Measurements from ENCODE around the gene RSPO4. TPM values are rescaled to one million over a fixed set of nuclear protein-coding genes. Genes with fewer than 3 reads are reported as not detected.

The RSPO4 gene
- total and polyA plus RNA-seq, 2 of the 13 experiments (the other 11 are each of a cell fraction or from before 2014, with no cell fraction given): not detected

- TF ChIP-seq GLMP (CRISPR knock-in tag; IDR thresholded peaks at IDR 0.05; ENCODE audit: borderline replicate concordance): no peak
- TF ChIP-seq ZNF275 (CRISPR knock-in tag; IDR thresholded peaks at IDR 0.05; ENCODE audit: borderline replicate concordance): no peak
- peak; percentile 60; the same call in 1 of the 2 replicates for TF ChIP-seq ZFP91 (CRISPR knock-in tag; IDR thresholded peaks at IDR 0.05; ENCODE audit: borderline replicate concordance)
- no peak for TF ChIP-seq SKI (IDR thresholded peaks at IDR 0.05; ENCODE audit: partially characterized antibody)
- TF ChIP-seq ZNF710 (CRISPR knock-in tag; IDR thresholded peaks at IDR 0.05; ENCODE audit: borderline replicate concordance): peak; percentile 47; the same call in 1 of the 2 replicates
- TF ChIP-seq DDIT3 (CRISPR knock-in tag; IDR thresholded peaks at IDR 0.05): no peak
- TF ChIP-seq HMGXB3 (CRISPR knock-in tag; IDR thresholded peaks at IDR 0.05; ENCODE audit: borderline replicate concordance): no peak
- TF ChIP-seq BRCA1 (CRISPR knock-in tag; IDR thresholded peaks at IDR 0.05): no peak
- 0 out of 2 replicates have a peak, but pooled peaks have one; percentile 68 for TF ChIP-seq ZC3H13 (CRISPR knock-in tag; IDR thresholded peaks at IDR 0.05)
- 0 out of 2 replicates have a peak, but pooled peaks have one; percentile 33 for TF ChIP-seq ARID5B (CRISPR knock-in tag; IDR thresholded peaks at IDR 0.05)
- TF ChIP-seq NFIB (CRISPR knock-in tag; IDR thresholded peaks at IDR 0.05; ENCODE audit: borderline replicate concordance): no peak
Observed at GRCh38 chr20:956330-956951, 45.7 kb downstream of the RSPO4 start (continued).
